RKO (cell line): Measurements from ENCODE around the gene CDKN3.
"Not testable (repeated sequence)": the region's sequence is repeated elsewhere in the genome, so short reads cannot be mapped to it uniquely, and the experiment has no call there.

ENCODE experiments used
- DNase-seq: peaks from one replicate; pipeline ENCODE4 v3.0.0-alpha.2; 2016; ENCODE audit warnings: low spot score

Gene CDKN3

GRCh38 chr14:54424479-54424901 is 27.7 kb downstream of the CDKN3 start:
- no peak for DNase-seq

- no peak for DNase-seq
Measured at GRCh38 chr14:54425068-54425467, 28.3 kb downstream of the CDKN3 start.

- no peak for DNase-seq
Measured at GRCh38 chr14:54425537-54426274, 28.9 kb downstream of the CDKN3 start.

GRCh38 chr14:54427871-54428270 is 31.1 kb downstream of the CDKN3 start:
- no peak for DNase-seq

GRCh38 chr14:54428527-54428926 is 31.7 kb downstream of the CDKN3 start:
- no peak for DNase-seq

- peak; percentile 87 for DNase-seq
Measured at GRCh38 chr14:54435500-54435981, 38.7 kb downstream of the CDKN3 start.

GRCh38 chr14:54437954-54438353 is 41.1 kb downstream of the CDKN3 start:
- not testable (repeated sequence) for DNase-seq

GRCh38 chr14:54438703-54439102 is 41.9 kb downstream of the CDKN3 start:
- DNase-seq = no peak

- DNase-seq = peak; percentile 66
Measured at GRCh38 chr14:54440037-54440436, 43.2 kb downstream of the CDKN3 start.

- DNase-seq = no peak
Measured at GRCh38 chr14:54440476-54440872, 43.7 kb downstream of the CDKN3 start.

- DNase-seq = peak; percentile 90
Measured at GRCh38 chr14:54440873-54441868, 44.4 kb downstream of the CDKN3 start, which contains the start of gene CNIH1. Gene CNIH1 (minus strand): TSS chr14:54441374. CDS start chr14:54441327, 47 bp downstream.

GRCh38 chr14:54442961-54443360 is 46.2 kb downstream of the CDKN3 start:
- DNase-seq = not testable (repeated sequence)

GRCh38 chr14:54443981-54444380 is 47.2 kb downstream of the CDKN3 start:
- no peak for DNase-seq

- DNase-seq = no peak
Measured at GRCh38 chr14:54444681-54445080, 47.9 kb downstream of the CDKN3 start.

- no peak for DNase-seq
Measured at GRCh38 chr14:54446161-54446693, 49.4 kb downstream of the CDKN3 start.

- DNase-seq = no peak
Measured at GRCh38 chr14:54447231-54447692, 50.5 kb downstream of the CDKN3 start.

- no peak for DNase-seq
Measured at GRCh38 chr14:54450535-54450934, 53.7 kb downstream of the CDKN3 start.

- no peak for DNase-seq
Measured at GRCh38 chr14:54451121-54451601, 54.4 kb downstream of the CDKN3 start.

GRCh38 chr14:54451961-54452360 is 55.2 kb downstream of the CDKN3 start:
- DNase-seq = no peak

GRCh38 chr14:54453252-54453651 is 56.4 kb downstream of the CDKN3 start:
- no peak for DNase-seq

- peak; percentile 53 for DNase-seq
Measured at GRCh38 chr14:54453990-54454389, 57.2 kb downstream of the CDKN3 start.

GRCh38 chr14:54455363-54455762 is 58.6 kb downstream of the CDKN3 start:
- no peak for DNase-seq
